Neutrophil (primary cell): Measurements from ENCODE around the gene P3H3.

Source experiments
- H3K27ac ChIP-seq: fragments of 200-600 bp; sonication (generic); 2 replicates; pipeline ENCODE4 v1.5.1; 2016; ENCODE audit warnings: mild to moderate bottlenecking, moderate library complexity
- H3K27me3 ChIP-seq: fragments of 200-600 bp; sonication (generic); 2 replicates; pipeline ENCODE4 v1.6.0; 2016; ENCODE audit warnings: mild to moderate bottlenecking
- H3K36me3 ChIP-seq: fragments of 200-600 bp; sonication (generic); 2 replicates; pipeline ENCODE4 v1.5.1; 2017
- H3K4me1 ChIP-seq, 2 experiments: fragments of 200-600 bp in 1 of 2; sonication (generic) in 1 of 2; 1 replicate in 1 of 2; 2 replicates in 1 of 2; pipeline versions ENCODE4 v1.5.1 to v1.6.1; 2013 to 2016; ENCODE audit warnings: low read depth in 1 of 2, low read length in 1 of 2, mild to moderate bottlenecking in 1 of 2, moderate library complexity in 1 of 2; ENCODE audit not compliant: control insufficient read depth in 1 of 2, insufficient read depth in 1 of 2
- H3K4me3 ChIP-seq, 2 experiments: fragments of 200-600 bp in 1 of 2; sonication (generic) in 1 of 2; 1 replicate in 1 of 2; 2 replicates in 1 of 2; pipeline ENCODE4 v1.5.1; 2013 to 2016; ENCODE audit warnings: low read depth in 1 of 2, low read length in 1 of 2, mild to moderate bottlenecking in 1 of 2, moderate library complexity in 1 of 2
- H3K9me3 ChIP-seq: fragments of 200-600 bp; sonication (generic); 2 replicates; pipeline ENCODE4 v1.5.1; 2016
- TF ChIP-seq, protein P1 (sequence below): fragments of 200-600 bp; sonication (generic); IDR thresholded peaks from 2 replicates; pipeline ENCODE4 v1.5.1; 2016; ENCODE audit warnings: antibody characterized with exemption

The P3H3 gene

DNA sequence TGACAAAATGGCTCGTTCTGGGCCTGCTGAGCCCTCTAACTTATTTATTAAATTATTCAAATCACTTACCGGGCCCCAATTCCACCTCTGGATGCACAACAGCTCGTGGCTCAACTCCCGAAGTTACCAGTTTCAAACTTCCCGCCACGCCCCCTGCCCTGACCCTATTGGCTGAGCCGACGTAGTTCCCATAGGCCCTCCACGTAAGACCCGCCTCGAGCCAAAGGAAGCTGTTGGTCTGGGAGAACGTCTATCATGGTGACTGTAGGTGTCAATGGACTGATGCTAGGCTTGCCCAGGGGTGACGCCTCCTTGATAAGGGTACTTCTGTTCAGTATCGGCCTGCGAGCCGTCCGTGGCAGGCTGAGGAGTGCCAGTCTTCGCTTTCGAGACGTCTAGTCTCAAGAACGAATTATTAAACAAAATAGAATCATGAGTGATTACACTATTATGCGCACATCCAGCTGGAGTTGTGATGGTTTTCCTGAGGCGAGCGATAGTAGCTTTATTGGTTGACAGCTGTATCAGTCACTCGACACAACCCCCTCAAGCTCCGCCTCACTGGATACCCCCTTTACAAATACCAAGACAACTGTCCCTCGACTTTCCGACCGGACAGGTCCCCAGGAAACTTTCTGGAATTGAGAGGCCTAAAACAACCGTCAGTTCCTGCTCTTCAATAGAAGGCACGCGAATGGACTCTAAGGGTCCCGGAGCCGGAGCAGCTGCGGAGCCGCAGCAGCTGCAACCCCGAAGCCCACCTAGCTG is 23.1 kb downstream of the P3H3 start, which contains the start of gene CDCA3:
CDCA3 (minus strand) TSS at position 134 of the 768 bp plus-strand sequence. CDS start 334 bp downstream, outside the sequence.
- peak within 1 kb of the TSS; percentile 89 for H3K27ac ChIP-seq
- H3K36me3 ChIP-seq, result peaks cover 12% of the 10 kb centered on the region
- no peaks in the 10 kb centered on the region for H3K9me3 ChIP-seq
- H3K27me3 ChIP-seq, result no peaks in the 10 kb centered on the region
- TF ChIP-seq, protein P1, sequence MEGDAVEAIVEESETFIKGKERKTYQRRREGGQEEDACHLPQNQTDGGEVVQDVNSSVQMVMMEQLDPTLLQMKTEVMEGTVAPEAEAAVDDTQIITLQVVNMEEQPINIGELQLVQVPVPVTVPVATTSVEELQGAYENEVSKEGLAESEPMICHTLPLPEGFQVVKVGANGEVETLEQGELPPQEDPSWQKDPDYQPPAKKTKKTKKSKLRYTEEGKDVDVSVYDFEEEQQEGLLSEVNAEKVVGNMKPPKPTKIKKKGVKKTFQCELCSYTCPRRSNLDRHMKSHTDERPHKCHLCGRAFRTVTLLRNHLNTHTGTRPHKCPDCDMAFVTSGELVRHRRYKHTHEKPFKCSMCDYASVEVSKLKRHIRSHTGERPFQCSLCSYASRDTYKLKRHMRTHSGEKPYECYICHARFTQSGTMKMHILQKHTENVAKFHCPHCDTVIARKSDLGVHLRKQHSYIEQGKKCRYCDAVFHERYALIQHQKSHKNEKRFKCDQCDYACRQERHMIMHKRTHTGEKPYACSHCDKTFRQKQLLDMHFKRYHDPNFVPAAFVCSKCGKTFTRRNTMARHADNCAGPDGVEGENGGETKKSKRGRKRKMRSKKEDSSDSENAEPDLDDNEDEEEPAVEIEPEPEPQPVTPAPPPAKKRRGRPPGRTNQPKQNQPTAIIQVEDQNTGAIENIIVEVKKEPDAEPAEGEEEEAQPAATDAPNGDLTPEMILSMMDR, result no peak
- H3K4me3 ChIP-seq, result peak within 1 kb of the TSS; percentile 95 to 99
- peaks cover 25 to 40% of the 10 kb centered on the region in 2 experiments for H3K4me1 ChIP-seq

DNA sequence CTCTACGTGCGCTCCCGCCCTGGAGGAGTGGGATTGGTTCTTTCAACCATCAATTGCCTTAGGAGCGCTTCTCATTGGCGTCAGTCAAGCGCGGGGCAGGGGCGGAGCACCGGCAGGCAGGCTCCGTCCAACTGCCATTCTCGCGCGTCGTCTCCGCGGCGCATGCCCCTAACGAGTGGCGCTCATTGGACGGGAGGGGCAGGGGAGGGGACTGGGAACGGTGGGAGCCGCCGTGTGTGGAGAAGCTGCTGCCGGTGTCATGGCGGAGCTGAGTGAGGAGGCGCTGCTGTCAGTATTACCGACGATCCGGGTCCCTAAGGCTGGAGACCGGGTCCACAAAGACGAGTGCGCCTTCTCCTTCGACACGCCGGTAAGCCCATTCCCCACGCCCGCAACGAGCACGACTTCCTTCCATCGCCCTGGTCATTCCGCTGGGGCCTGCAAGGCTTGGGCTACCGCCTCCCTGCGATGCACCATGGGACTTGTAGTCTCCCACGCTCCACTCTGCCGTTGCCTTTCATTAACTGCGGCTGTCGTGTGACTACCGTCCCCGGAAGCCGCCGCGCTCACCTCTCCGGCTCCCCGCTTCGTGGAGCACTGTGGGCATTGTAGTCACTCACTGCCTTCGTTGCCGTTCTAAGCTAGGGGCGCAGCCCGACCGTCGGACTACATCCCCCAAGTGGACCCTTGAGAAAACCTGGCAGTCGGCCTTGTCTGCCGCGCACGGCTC is 23.9 kb downstream of the P3H3 start, which contains the start of gene USP5:
USP5 (plus strand) TSS at position 230 of the 730 bp plus-strand sequence; CDS start at position 260, 30 bp downstream.
- Histone ChIP-seq H3K4me3 (peak within 1 kb of the TSS; percentile 95 to 99), H3K27ac (peak within 1 kb of the TSS; percentile 89), H3K4me1 (peaks cover 25 to 33% of the 10 kb centered on the region in 2 experiments), H3K36me3 (peaks cover 17% of the 10 kb centered on the region), H3K27me3 (no peaks in the 10 kb centered on the region), H3K9me3 (no peaks in the 10 kb centered on the region)
- TF ChIP-seq, protein P1, result peak; percentile 57

DNA sequence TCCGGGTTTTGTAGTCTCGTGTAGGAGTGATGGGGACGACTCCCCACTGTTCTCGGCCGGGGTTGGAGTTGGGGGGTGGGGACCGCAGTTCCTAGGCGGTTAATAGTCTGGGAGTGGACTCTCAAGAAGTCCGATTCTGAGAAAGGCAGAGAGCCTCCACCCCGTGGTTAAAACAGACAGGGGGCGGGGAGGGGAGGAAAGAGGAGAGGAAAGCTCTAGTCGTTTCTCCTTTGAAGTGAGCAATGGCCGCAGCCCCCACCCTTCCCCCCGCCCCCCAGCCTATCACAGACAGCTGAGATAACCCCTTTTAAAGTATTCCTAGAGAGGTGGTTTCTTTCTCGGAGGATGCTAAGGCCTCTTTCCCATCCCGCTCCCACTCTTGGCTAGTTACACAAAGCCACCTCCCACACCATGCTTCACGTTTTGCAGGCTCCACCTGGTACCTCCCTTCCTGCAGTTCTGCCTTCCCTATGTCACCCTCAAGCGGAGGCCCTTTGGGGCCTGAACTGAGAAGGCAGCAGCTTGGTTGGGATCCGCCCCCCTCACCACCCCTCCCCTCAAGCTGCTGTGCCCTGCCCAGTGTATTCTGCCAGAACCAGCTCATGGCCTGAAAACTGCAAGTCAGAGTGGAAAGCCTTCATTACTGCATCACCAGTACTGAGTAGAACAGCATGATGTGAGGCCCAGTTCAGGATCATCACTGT is 24.6 kb downstream of the P3H3 start:
- TF ChIP-seq, protein P1, result no peak
- peak overlapping the region; percentile 89 for H3K27ac ChIP-seq
- no peaks in the 10 kb centered on the region for H3K27me3 ChIP-seq
- peaks cover 13% of the 10 kb centered on the region for H3K36me3 ChIP-seq
- H3K4me3 ChIP-seq, result peak overlapping the region; percentile 95 to 99
- no peaks in the 10 kb centered on the region for H3K9me3 ChIP-seq
- peaks cover 25 to 33% of the 10 kb centered on the region in 2 experiments for H3K4me1 ChIP-seq

DNA sequence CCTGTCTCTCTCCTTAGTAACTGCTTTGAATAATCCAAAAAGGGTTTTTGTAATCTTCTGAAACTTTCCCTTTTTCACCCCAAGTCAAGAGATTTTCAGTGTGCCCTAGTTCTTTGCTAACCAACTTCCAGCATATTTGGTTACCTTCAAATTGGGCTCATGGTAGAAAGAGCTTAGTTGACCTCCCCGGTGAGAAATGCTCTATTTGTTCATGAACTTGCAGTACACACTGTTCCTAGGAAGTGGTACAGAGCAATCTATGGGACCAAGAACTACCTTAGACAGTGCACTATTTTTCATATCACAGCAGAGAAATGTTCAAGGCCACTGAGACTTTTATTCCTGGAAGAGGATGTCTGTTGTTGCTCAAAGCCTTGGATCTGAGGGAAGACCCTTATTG is 25.4 kb downstream of the P3H3 start:
- Histone ChIP-seq H3K27ac (no peak overlapping the region), H3K4me1 (peaks cover 25 to 33% of the 10 kb centered on the region in 2 experiments), H3K27me3 (no peaks in the 10 kb centered on the region), H3K4me3 (no peak overlapping the region), H3K9me3 (no peaks in the 10 kb centered on the region), H3K36me3 (peaks cover 21% of the 10 kb centered on the region)
- TF ChIP-seq, protein P1, result no peak

DNA sequence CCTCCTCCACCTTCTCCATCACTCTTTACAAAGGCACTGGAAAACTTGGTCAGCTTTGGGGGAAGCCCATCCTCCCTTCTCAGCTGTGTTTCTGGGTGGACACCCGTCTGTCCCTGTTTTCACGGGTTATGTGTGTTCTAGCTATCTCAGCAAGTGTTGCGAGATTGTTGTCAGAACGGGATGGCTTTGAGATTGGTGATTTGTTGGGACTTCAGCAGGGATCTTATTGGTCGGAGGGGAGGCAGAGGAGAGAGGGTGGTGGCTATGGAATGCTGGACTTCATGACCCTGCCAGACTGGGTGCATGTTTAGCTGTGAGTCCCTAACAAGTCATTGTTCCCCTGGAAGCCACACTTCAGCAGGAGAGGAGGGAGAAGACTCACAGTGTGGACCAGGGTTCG is 25.8 kb downstream of the P3H3 start:
- Histone ChIP-seq H3K4me1 (peaks cover 25 to 33% of the 10 kb centered on the region in 2 experiments), H3K36me3 (peaks cover 21% of the 10 kb centered on the region), H3K9me3 (no peaks in the 10 kb centered on the region), H3K27ac (no peak overlapping the region), H3K4me3 (no peak overlapping the region), H3K27me3 (no peaks in the 10 kb centered on the region)
- TF ChIP-seq, protein P1, result no peak
